ENCODE data around the gene GPR31.

The GPR31 gene

GRCh38 chr6:167106406-167106805, 51.4 kb downstream of the GPR31 start:
- no peaks in the 10 kb centered on the region for H3K36me3 ChIP-seq (ENCODE audit: control insufficient read depth, low read length)
- H3K4me3 ChIP-seq (ENCODE audit: low read length) = no peak overlapping the region
- H3K27me3 ChIP-seq (ENCODE audit: control insufficient read depth, low read length) = peaks cover 15% of the 10 kb centered on the region
- peaks cover 40% of the 10 kb centered on the region for H3K4me1 ChIP-seq (ENCODE audit: control insufficient read depth, low read length)
- H4K20me1 ChIP-seq (ENCODE audit: control insufficient read depth, insufficient read depth, low read depth, low read length) = no peaks in the 10 kb centered on the region
- no peaks in the 10 kb centered on the region for H3K9me2 ChIP-seq (replicated peaks; ENCODE audit: control insufficient read depth, low read length)
- H3F3A ChIP-seq (ENCODE audit: control insufficient read depth, insufficient read depth) = 0 out of 2 replicates have a peak, but pooled peaks cover 2% of the 10 kb centered on the region
- H3K27ac ChIP-seq (ENCODE audit: low read depth, low read length) = no peak overlapping the region
- H3K4me2 ChIP-seq (ENCODE audit: low read length) = no peak overlapping the region
- TF ChIP-seq EZH2phosphoT487 (IDR thresholded peaks at IDR 0.05; ENCODE audit: borderline replicate concordance, low read length) = no peak
- TF ChIP-seq CTCF (IDR thresholded peaks at IDR 0.05; ENCODE audit: low read depth, low read length, poor library complexity, severe bottlenecking) = no peak
- H3K79me2 ChIP-seq (ENCODE audit: control insufficient read depth, low read length) = no peaks in the 10 kb centered on the region
- H3K9me3 ChIP-seq (ENCODE audit: control insufficient read depth, insufficient read depth, low read length) = no peaks in the 10 kb centered on the region

Measured in DOHH2 (cell line).